ENCODE results near the gene PLCL1. TPM values are rescaled to one million over a fixed set of nuclear protein-coding genes. Genes with fewer than 3 reads are reported as not detected.

PLCL1 gene
- total RNA-seq, 1 experiment from 2014 or later = 0.07 TPM

GRCh38 chr2:197878792-197879191, 74.4 kb downstream of the PLCL1 start:
- Histone ChIP-seq H3K9ac (ENCODE audit: low read length) (no peak overlapping the region), H3K9me3 (ENCODE audit: control insufficient read depth in 1 of 2, insufficient read depth in 1 of 2, low read depth in 1 of 2, low read length in 2 of 2) (no peaks in the 10 kb centered on the region), H3K27ac (ENCODE audit: low read depth, low read length) (no peak overlapping the region), H3K4me3 (replicated peaks in 1 of 2; ENCODE audit: low read depth in 1 of 2, low read length in 2 of 2) (no peak overlapping the region), H2AFZ (ENCODE audit: low read depth, low read length, poor library complexity, severe bottlenecking) (no peak overlapping the region), H3K36me3 (ENCODE audit: control insufficient read depth in 1 of 2, insufficient read depth in 2 of 2, low read length in 2 of 2) (no peaks in the 10 kb centered on the region), H3K4me1 (ENCODE audit: control insufficient read depth in 1 of 2, insufficient read depth in 2 of 2, low read length in 2 of 2) (no peaks in the 10 kb centered on the region), H4K20me1 (ENCODE audit: insufficient read depth) (no peaks in the 10 kb centered on the region), H3K9me2 (ENCODE audit: insufficient read depth) (no peaks in the 10 kb centered on the region), H3K4me2 (ENCODE audit: low read length) (no peak overlapping the region), H3K79me2 (ENCODE audit: insufficient read depth, low read length) (no peaks in the 10 kb centered on the region), H3K27me3 (ENCODE audit: insufficient read depth, low read length) (0 out of 2 replicates have a peak, but pooled peaks cover 4% of the 10 kb centered on the region)
- TF ChIP-seq EGR1 (IDR thresholded peaks at IDR 0.05; ENCODE audit: low read depth) = no peak
- no peak for TF ChIP-seq EZH2phosphoT487 (IDR thresholded peaks at IDR 0.05; ENCODE audit: borderline replicate concordance)
- TF ChIP-seq CBX3 (IDR thresholded peaks at IDR 0.05; ENCODE audit: low read depth) = no peak
- TF ChIP-seq SP1 (IDR thresholded peaks at IDR 0.05; ENCODE audit: low read depth) = no peak
- TF ChIP-seq RAD21 (IDR thresholded peaks at IDR 0.05; ENCODE audit: low read depth) = no peak
- no peak for TF ChIP-seq SIN3A (IDR thresholded peaks at IDR 0.05; ENCODE audit: low read depth)
- TF ChIP-seq EZH2 (IDR thresholded peaks at IDR 0.05) = no peak
- no peak for TF ChIP-seq POLR2A (IDR thresholded peaks at IDR 0.05; ENCODE audit: borderline replicate concordance, extremely low read depth, insufficient read depth, insufficient read length)
- ChIA-PET CTCF (no interaction called here), POLR2A (no interaction called here), RAD21 (ENCODE audit: low non-redundant PET in 1 of 2, low total read pairs in 2 of 2, uncharacterized antibody in 2 of 2, unreplicated experiment in 2 of 2) (no interaction called here)
- no peak for DNase-seq (ENCODE audit: low read depth, low spot score)
- no peak for ATAC-seq
- intact Hi-C loops (cut with micrococcal nuclease) = no loop called here
- BruUV-seq (replicated peaks) = no TSS peak

- no peaks in the 10 kb centered on the region for H3K36me3 ChIP-seq (ENCODE audit: control insufficient read depth in 1 of 2, insufficient read depth in 2 of 2, low read length in 2 of 2)
- ChIA-PET CTCF (no interaction called here), POLR2A (no interaction called here), RAD21 (ENCODE audit: low non-redundant PET in 1 of 2, low total read pairs in 2 of 2, uncharacterized antibody in 2 of 2, unreplicated experiment in 2 of 2) (no interaction called here)
- no peaks in the 10 kb centered on the region for H3K9me3 ChIP-seq (ENCODE audit: control insufficient read depth in 1 of 2, insufficient read depth in 1 of 2, low read depth in 1 of 2, low read length in 2 of 2)
- H4K20me1 ChIP-seq (ENCODE audit: insufficient read depth) = no peaks in the 10 kb centered on the region
- 0 out of 2 replicates have a peak, but pooled peaks cover 4% of the 10 kb centered on the region for H3K27me3 ChIP-seq (ENCODE audit: insufficient read depth, low read length)
- TF ChIP-seq EGR1 (IDR thresholded peaks at IDR 0.05; ENCODE audit: low read depth) (no peak), RAD21 (IDR thresholded peaks at IDR 0.05; ENCODE audit: low read depth) (no peak), ZFX (IDR thresholded peaks at IDR 0.05) (no peak), JUND (IDR thresholded peaks at IDR 0.05) (no peak), SIN3A (IDR thresholded peaks at IDR 0.05; ENCODE audit: low read depth) (no peak), ZNF274 (IDR thresholded peaks at IDR 0.05; ENCODE audit: low read depth, low read length) (no peak), CEBPB (IDR thresholded peaks at IDR 0.05; ENCODE audit: low read depth) (no peak), MAX (IDR thresholded peaks at IDR 0.05) (no peak), CTCF (IDR thresholded peaks at IDR 0.05 in 2 of 3, conservative IDR thresholded peaks at IDR 0.05 in 1 of 3; ENCODE audit: borderline replicate concordance in 1 of 3, insufficient read depth in 1 of 3, low read depth in 2 of 3, low read length in 2 of 3) (no peak), SRF (IDR thresholded peaks at IDR 0.05; ENCODE audit: low read depth) (no peak), FOSL1 (IDR thresholded peaks at IDR 0.05; ENCODE audit: low read depth) (no peak)
- BruUV-seq (replicated peaks) = no TSS peak
- no peaks in the 10 kb centered on the region for H3K4me1 ChIP-seq (ENCODE audit: control insufficient read depth in 1 of 2, insufficient read depth in 2 of 2, low read length in 2 of 2)
- no peaks in the 10 kb centered on the region for H3K79me2 ChIP-seq (ENCODE audit: insufficient read depth, low read length)
- H3K4me3 ChIP-seq (replicated peaks in 1 of 2; ENCODE audit: low read depth in 1 of 2, low read length in 2 of 2) = no peak overlapping the region
- intact Hi-C loops (cut with micrococcal nuclease) = no loop called here
- no peaks in the 10 kb centered on the region for H3K9me2 ChIP-seq (ENCODE audit: insufficient read depth)
- H3K27ac ChIP-seq (ENCODE audit: low read depth, low read length) = no peak overlapping the region
- DNase-seq (ENCODE audit: low read depth, low spot score) = no peak
- no peak overlapping the region for H2AFZ ChIP-seq (ENCODE audit: low read depth, low read length, poor library complexity, severe bottlenecking)
- no peak overlapping the region for H3K9ac ChIP-seq (ENCODE audit: low read length)
- H3K4me2 ChIP-seq (ENCODE audit: low read length) = no peak overlapping the region
- no peak for ATAC-seq
These were observed 75.5 kb downstream of the PLCL1 start for GRCh38 chr2:197879812-197880408.

Measured in HCT116 (cell line).